NCI-H1436 (cell line): ENCODE results near the gene SOX9.
A peak's percentile ranks its signal among the peaks of the same experiment; 100 is the strongest.

ENCODE experiments used
- DNase-seq: peaks from one replicate; lab custom pipeline; 2025; lab: John Stamatoyannopoulos, UW

Gene SOX9

GRCh38 chr17:72162569-72162968 lies 41.7 kb downstream of the SOX9 start:
- DNase-seq: no peak

GRCh38 chr17:72163474-72163873 lies 42.7 kb downstream of the SOX9 start:
- DNase-seq: no peak

- DNase-seq: no peak
These were observed 43.4 kb downstream of the SOX9 start for GRCh38 chr17:72164158-72164739.

- no peak for DNase-seq
These were observed 44.5 kb downstream of the SOX9 start for GRCh38 chr17:72165192-72165866.

- no peak for DNase-seq
These were observed 45.1 kb downstream of the SOX9 start for GRCh38 chr17:72165867-72166439.

- no peak for DNase-seq
These were observed 46.8 kb downstream of the SOX9 start for GRCh38 chr17:72167593-72167992.

- DNase-seq: no peak
These were observed 49.0 kb downstream of the SOX9 start for GRCh38 chr17:72169823-72170222.

GRCh38 chr17:72171703-72172667 lies 51.2 kb downstream of the SOX9 start:
- no peak for DNase-seq

GRCh38 chr17:72173499-72174116 lies 52.8 kb downstream of the SOX9 start:
- peak; percentile 52 for DNase-seq

- no peak for DNase-seq
These were observed 54.4 kb downstream of the SOX9 start for GRCh38 chr17:72175263-72175662.
